ENCODE results near the gene OR4F6.
"Not testable (repeated sequence)": the region's sequence is repeated elsewhere in the genome, so short reads cannot be mapped to it uniquely, and the experiment has no call there.

The OR4F6 gene

GRCh38 chr15:101803209-101803608 lies at the start of gene OR4F6:
TSS of gene OR4F6 (plus strand) at chr15:101803509. CDS start at chr15:101805720, 2,211 bp downstream.
- DNase-seq, result no peak

- DNase-seq, result not testable (repeated sequence)
Measured at GRCh38 chr15:101764669-101765339, 38.5 kb upstream of the OR4F6 start.

- not testable (repeated sequence) for DNase-seq
Measured at GRCh38 chr15:101765340-101765671, 38.0 kb upstream of the OR4F6 start.

DNA sequence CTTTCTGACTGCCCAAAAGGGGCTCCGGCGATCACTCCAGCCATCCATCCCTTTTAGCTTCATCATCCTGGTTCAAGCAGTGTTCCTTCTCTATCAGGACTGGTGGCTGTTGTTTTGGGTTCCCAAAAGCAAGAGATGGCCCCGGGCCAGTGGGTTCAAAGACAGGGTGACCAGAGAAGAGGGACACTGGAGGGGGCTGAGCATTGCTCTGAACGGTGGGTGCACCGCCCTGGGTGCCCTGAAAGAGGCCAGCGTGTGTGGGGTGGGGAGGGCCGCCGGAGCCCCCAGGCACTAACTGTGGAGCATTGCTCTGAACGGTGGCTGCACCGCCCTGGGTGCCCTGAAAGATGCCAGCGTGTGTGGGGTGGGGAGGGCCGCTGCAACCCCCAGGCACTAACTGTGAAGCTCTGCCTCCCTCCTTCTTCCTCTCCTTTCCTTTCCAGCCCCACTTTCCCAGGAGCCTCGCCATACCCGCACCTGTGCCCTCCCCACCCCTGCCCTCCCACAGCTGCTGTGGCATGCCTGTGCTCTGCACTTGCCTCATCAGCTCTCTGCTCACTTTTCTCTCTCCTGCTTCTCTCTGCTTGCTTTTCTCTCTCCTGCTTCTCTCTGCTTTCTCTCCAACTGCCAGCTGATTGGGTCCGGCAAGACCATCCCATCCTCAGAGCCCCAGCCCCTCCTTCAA lies 37.4 kb upstream of the OR4F6 start:
- no peak for DNase-seq

GRCh38 chr15:101767083-101767640 lies 36.1 kb upstream of the OR4F6 start:
- DNase-seq, result not testable (repeated sequence)

GRCh38 chr15:101772921-101773320 lies 30.4 kb upstream of the OR4F6 start:
- DNase-seq, result no peak

GRCh38 chr15:101773496-101774100 lies 29.7 kb upstream of the OR4F6 start:
- peak; percentile 0 for DNase-seq

DNA sequence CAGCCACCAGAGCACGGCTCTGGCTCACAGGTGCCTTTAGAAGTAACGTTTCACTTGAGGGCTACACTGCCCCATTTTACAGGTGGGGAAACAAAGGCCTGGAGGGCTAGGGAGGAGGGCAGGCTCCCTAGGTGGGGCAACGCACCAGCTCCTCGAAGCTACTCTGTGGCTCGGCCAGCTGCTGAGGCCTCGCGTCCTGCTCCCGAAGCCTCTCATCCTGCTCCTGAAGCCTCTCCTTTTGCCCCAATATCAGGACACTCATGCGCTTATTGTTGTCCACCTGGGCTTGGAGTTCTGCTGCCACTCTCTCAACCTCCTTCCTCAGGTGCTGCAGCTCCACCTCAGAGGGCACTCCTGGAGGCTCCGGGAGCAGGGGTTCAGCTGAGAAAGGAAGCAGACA lies 28.2 kb upstream of the OR4F6 start:
- DNase-seq, result no peak

DNA sequence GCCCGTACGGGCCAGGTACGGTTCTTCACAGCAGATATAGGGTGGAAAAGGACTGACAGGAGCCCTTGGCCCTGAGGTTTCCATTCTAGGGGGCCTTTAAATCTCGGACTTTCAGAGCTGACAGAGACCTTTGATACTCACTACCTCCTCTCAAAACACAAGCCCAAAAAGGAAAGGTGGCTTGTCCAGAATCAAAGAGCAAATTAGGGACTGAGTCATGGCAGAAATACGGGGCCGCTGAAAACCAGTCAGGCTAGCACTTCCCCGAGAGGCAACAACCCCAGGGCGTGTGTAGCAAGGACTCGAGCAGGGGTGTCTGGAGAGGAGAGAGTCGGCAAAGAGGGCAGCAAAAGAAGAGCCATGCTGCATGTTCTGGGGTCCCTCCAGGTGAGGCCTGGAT lies 24.7 kb upstream of the OR4F6 start:
- DNase-seq, result not testable (repeated sequence)

DNA sequence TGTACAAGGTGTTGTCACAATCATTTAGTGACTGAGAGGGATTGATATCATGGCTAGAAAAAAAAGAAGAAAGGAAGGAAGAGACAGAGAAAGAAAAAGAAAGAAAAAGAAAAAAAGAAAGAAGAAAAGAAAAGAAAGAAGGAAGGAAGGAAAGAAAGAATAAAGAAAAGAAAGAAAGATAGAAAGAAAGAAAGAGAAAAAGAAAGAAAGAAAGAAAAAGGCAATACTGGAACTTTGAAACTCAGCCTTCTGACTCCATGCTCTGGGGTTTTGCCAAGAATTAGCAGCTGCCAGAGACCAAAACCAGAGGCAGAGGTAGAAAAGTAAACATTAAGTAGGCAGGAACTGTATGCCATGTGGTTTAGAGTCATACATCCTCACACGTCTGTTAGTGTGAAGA lies 23.1 kb upstream of the OR4F6 start:
- DNase-seq, result peak; percentile 17

- DNase-seq, result no peak
Measured at GRCh38 chr15:101781928-101782327, 21.4 kb upstream of the OR4F6 start.

GRCh38 chr15:101784644-101785043 lies 18.7 kb upstream of the OR4F6 start:
- no peak for DNase-seq

DNA sequence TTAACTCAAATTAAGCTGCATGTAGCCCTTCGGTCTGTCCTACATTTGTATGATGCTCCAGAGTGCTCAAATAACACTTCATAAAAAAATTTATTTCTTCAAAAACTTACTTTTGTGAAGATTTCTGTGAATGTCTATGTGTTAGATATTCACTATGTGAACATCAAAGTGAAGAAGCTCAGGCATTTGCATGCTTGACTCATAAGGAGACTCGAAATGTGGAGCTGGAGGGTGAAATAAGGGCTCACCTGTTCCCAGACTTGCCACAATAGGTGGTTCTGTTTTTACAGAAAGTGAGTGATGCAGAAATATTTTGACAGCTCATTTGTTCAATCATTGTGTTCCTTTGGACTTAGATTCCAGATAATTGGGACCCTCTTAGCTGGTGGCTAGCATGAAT lies 16.9 kb upstream of the OR4F6 start:
- not testable (repeated sequence) for DNase-seq

DNA sequence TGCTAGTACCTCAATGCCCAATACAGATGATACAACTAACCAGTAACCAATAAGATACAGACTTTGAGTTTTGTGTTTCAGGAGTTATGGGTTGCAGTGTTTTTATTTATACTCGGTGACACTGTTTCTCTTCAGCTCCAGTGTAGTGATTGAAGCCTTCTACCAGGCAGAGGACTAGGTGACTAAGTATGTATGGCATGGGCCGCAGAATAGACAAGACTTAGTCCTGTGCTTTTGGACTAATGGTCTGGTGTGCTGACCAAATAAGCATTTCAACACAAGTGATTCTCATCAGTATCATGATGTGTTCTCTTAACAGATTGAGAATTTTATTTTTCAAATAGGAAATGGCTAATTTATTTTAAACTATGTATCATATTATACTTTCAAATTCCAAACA lies 15.3 kb upstream of the OR4F6 start:
- DNase-seq, result not testable (repeated sequence)

- not testable (repeated sequence) for DNase-seq
Measured at GRCh38 chr15:101788503-101789269, 14.6 kb upstream of the OR4F6 start.

DNA sequence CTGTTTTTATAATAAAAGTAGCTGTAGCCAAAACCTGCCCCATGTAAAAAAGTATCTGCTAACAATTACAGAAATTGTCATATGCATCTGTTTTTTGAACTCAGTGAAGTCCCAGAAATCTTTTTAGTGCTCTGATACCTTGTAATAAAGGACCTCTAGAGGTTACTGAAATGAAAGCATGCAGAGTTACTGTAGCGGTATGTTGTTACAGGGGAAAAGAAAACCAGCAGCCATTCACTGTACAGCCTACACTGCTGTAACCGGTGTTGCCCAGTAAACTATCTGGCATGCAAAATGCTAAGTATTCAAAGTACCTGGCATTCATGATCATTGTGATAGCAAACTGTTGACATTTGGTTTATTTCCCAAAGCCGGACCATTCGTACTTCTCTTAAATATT lies 12.6 kb upstream of the OR4F6 start:
- not testable (repeated sequence) for DNase-seq

DNA sequence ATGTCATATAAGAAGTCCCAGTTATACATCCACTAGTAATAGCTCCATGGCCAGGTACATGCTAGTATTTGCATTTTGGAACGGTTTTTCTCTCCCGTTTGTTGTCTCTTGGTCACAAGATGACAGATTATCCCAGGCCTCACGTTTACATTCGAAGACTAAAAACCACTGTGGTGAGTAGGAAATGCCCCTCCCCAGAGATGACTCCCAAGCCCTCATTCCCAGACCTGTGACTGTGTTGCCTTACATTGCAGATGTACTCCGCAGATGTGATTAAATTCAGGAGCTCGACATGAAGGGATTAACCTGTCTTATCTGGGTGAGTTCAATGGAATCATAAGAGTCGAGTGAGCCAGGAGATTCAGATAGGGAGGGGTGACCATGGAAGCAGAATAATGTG lies 9.3 kb upstream of the OR4F6 start:
- not testable (repeated sequence) for DNase-seq

GRCh38 chr15:101795455-101795854 lies 7.9 kb upstream of the OR4F6 start:
- DNase-seq, result no peak

DNA sequence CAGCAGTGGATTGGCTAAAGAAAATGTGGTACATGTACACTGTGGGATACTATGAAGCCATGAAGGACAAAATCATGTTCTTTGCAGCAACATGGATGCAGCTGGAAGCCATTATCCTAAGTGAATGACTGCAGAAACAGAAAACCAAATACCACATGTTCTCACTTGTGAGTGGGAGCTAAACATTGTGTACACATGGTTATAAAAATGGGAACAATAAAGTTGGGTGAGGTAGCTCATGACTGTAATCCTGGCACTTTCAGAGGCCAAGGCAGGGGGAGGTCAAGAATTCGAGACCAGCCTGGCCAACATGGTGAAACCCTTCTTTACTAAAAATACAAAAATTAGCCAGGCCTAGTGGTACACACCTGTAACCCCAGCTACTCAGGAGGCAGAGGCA lies 3.6 kb upstream of the OR4F6 start:
- no peak for DNase-seq

DNA sequence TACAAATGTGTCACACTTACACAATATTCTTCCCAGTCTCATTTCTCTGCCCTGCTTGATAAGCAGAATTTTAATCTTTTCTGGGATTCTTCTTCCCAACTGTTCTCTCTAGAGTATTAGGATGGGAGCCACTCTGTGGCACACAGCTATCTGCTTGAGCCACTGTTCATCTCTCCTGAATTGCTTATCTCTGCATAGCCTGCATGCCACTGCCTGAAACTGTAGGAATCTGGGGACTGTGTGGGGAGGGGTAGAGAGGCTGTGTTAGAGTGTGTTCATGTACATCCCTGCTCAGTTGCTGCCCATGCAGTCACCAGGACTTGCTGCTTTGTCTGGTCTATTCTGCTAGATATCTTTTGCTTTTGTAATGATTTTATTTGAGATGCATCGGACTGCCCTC lies 2.3 kb upstream of the OR4F6 start:
- no peak for DNase-seq

DNA sequence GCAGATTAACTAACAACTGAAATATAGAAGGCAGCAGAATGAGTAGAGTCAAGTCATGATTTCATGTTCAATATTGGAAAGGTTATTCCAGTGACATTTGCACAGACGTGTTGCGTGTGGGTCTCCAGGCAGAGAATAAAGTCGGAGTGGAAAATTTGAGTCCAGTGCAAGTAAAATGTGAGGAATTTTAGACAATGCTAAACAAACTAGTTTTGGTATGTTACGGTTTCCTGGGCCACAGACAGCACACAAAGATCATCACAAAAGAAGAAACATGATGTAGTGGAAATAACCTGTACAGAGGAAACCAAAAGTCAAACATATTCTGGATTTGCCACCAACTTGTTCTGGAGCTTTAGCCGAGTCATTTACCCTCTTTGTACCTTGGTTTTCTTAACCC lies 367 bp downstream of the OR4F6 start:
- no peak for DNase-seq

- DNase-seq, result no peak
Measured at GRCh38 chr15:101804375-101804774, 1.1 kb downstream of the OR4F6 start.

DNA sequence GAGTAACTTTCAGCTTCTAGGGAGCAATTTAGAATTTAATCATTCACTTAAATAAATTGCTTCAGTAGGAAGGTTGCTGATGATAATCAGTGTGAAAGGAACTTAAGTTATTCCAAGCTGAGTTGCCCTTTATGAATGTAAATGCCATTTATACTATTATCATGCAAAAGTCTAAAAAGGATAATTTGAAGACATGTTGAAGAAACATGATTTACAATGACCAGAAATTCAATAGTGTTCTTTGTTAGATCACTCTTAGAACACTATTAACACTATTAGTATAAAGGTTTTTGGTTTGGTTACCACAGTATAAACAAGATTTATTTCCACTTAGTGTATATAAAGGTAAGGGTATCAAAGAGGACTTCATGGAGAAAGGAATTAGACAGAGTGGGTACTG lies 1.6 kb downstream of the OR4F6 start:
- DNase-seq, result no peak

Measured in NCI-H1092 treated with DMSO at 0.1 percent for 48 hours (cell line).